Colonic mucosa (tissue), 4 donors: ENCODE results near the gene GFI1B. TPM values are rescaled to one million over a fixed set of nuclear protein-coding genes. Genes with fewer than 3 reads are reported as not detected.

Experiments
- DNase-seq: peaks from one replicate; pipeline ENCODE4 v3.0.0-alpha.2; 2020
- H3K27ac ChIP-seq: fragments of 200-600 bp; one replicate; pipeline ENCODE4 v1.8.0; 2021
- H3K27me3 ChIP-seq: fragments of 200-600 bp; one replicate; pipeline ENCODE4 v1.8.0; 2021
- H3K36me3 ChIP-seq: fragments of 200-600 bp; one replicate; pipeline ENCODE4 v1.8.0; 2021
- H3K4me1 ChIP-seq: fragments of 200-600 bp; one replicate; pipeline ENCODE4 v1.8.0; 2021; ENCODE audit warnings: mild to moderate bottlenecking
- H3K4me3 ChIP-seq: fragments of 200-600 bp; one replicate; pipeline ENCODE4 v1.8.0; 2021
- H3K9ac ChIP-seq, 2 donors: one replicate each; pipeline ENCODE4 v1.7.0; 2013; ENCODE audit warnings: control low read depth in 2 of 2, low read depth in 2 of 2, low read length in 2 of 2
- H3K9me3 ChIP-seq: fragments of 200-600 bp; one replicate; pipeline ENCODE4 v1.8.0; 2021
- intact Hi-C: fragments of 100-400 bp; cut with DNase I; formaldehyde crosslinking; loops from one replicate; pipeline ENCODE4 v1.14.1; 2022
- total RNA-seq, 2 donors: library from RNA; stranded (reverse); fragmentation: NEBNext Ultra II Directional in 1 of 2; extraction: Animal tissue kit (Norgen Biotek cat#: 25700) in 1 of 2; gene quantifications; one replicate each; pipeline ENCODE4 v1.2.1, GENCODE V29; 2021
- TF ChIP-seq, protein P1 (sequence below): fragments of 200-600 bp; IDR thresholded peaks from one replicate; pipeline ENCODE4 v1.8.0; 2022; ENCODE audit warnings: antibody characterized with exemption, mild to moderate bottlenecking
- donor health status: healthy.
- donor health status: DM: no; HTN: no; CAD: no.
- donor health status: DM: no; HTN: no; CAD: no.

GFI1B gene
- total RNA-seq, 2 donors from 2014 or later, result 1.1 to 1.3 TPM

DNA sequence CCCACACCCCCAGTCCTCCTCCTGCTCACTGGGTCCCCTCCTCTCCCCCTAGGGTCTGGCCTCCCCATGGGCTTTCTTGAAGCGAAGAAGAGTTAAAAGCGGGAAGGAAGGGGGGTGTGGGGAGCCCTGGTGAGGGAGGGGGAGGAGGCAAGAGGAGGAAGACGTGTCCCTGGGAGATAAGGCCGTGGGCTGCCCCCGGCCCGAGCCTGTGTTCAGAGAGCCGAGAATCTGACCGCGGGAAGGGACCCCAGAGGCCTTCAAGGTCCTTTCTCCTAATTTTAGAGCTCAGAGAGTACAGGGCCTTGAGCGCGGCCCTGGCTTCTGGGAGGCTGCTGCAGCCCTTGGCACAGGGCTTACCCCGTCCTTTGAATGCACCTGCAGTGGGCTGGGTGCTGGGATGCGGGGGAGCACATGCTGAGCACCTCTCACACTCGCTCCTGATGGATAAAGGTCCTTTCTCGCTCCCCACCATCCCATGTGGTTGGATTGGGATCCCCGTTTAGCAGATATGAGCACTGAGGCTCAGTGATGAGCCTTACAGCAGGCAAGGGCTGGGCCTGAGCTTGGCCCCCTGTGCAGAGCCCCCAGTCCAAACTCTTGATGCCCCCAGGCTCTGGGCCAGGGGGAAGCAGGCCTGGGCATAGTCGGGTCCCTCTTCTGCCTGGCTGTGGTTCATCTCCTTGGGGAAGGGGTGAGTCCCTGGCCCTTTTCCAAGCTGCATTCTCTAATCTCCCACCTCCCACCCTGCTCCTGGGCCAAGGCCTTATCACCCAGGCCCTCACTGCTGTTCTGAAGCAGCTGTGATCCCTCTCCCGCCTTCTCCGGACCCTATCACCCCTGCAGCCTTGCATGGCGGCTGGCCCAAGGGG lies 5.9 kb downstream of the GFI1B start:
- Histone ChIP-seq H3K36me3 (no peaks in the 10 kb centered on the region), H3K9me3 (no peaks in the 10 kb centered on the region), H3K27ac (no peak overlapping the region), H3K9ac (no peak overlapping the region), H3K27me3 (peaks cover 8% of the 10 kb centered on the region), H3K4me3 (no peak overlapping the region), H3K4me1 (no peaks in the 10 kb centered on the region)
- intact Hi-C loops, result no loop called here
- TF ChIP-seq, protein P1, sequence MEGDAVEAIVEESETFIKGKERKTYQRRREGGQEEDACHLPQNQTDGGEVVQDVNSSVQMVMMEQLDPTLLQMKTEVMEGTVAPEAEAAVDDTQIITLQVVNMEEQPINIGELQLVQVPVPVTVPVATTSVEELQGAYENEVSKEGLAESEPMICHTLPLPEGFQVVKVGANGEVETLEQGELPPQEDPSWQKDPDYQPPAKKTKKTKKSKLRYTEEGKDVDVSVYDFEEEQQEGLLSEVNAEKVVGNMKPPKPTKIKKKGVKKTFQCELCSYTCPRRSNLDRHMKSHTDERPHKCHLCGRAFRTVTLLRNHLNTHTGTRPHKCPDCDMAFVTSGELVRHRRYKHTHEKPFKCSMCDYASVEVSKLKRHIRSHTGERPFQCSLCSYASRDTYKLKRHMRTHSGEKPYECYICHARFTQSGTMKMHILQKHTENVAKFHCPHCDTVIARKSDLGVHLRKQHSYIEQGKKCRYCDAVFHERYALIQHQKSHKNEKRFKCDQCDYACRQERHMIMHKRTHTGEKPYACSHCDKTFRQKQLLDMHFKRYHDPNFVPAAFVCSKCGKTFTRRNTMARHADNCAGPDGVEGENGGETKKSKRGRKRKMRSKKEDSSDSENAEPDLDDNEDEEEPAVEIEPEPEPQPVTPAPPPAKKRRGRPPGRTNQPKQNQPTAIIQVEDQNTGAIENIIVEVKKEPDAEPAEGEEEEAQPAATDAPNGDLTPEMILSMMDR, result no peak
- DNase-seq, result no peak

DNA sequence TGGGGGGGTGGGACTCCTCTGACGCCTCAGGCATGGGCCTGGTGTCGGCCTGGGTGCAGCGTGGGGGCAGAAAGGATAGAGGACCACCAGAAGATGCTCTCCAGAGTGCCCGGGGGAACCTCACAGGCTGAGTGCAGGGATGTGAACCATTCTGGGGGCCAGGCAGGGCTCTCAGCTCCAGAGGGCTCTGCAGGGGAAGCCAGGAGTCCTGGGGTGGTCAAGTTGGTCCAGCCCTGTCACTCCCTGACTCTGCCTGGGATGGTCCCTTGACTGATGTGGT lies 6.5 kb downstream of the GFI1B start:
- no peaks in the 10 kb centered on the region for H3K9me3 ChIP-seq
- H3K4me1 ChIP-seq, result no peaks in the 10 kb centered on the region
- intact Hi-C loops, result no loop called here
- no peak overlapping the region for H3K4me3 ChIP-seq
- H3K27ac ChIP-seq, result no peak overlapping the region
- no peaks in the 10 kb centered on the region for H3K36me3 ChIP-seq
- DNase-seq, result no peak
- no peak overlapping the region for H3K9ac ChIP-seq
- TF ChIP-seq, protein P1, result no peak
- H3K27me3 ChIP-seq, result peaks cover 2% of the 10 kb centered on the region

DNA sequence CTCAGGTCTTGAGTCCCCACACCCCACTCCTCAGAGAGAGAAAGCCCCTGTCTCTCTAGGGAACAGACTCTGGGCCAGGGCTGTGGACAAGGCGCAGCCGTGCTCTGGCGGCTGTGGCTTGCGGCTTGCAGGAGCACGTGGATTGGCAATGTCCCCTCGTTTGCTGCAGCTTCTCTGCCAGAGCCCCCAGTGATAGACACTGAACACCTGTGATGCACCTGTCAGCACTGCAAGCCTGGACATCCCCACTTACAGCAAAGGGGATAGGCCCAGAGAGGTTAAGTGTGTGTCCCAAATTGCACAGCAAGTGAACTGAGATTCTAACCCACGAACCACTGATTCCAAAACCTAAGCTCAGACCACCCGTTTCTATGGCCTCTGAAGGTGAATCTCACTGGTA lies 7.0 kb downstream of the GFI1B start:
- Histone ChIP-seq H3K27me3 (peaks cover 1% of the 10 kb centered on the region), H3K4me1 (no peaks in the 10 kb centered on the region)
- no peak for DNase-seq

DNA sequence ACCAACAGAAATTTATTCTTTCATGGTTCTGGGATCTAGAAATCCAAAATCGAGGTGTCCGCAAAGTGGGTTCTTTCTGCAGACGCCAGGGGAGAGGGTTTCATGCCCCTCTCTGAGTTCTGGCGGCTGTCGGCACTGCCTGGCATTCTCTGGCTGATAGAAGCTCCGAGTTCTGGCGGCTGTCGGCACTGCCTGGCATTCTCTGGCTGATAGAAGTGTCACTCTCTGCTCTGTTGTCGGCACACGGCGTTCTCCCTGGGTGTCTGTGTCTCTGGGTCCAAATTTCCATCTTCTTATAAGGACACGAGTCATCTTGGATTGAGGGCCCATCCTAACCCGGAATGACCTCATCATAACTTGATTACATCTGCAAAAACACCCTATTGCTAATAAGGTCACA lies 7.6 kb downstream of the GFI1B start:
- H3K36me3 ChIP-seq, result no peaks in the 10 kb centered on the region
- H3K27me3 ChIP-seq, result peaks cover 3% of the 10 kb centered on the region
- TF ChIP-seq, protein P1, result no peak
- no peaks in the 10 kb centered on the region for H3K9me3 ChIP-seq
- no peak for DNase-seq
- intact Hi-C loops, result no loop called here
- H3K4me3 ChIP-seq, result no peak overlapping the region
- H3K9ac ChIP-seq, result no peak overlapping the region
- no peaks in the 10 kb centered on the region for H3K4me1 ChIP-seq
- H3K27ac ChIP-seq, result no peak overlapping the region

More for the DNA sequence above, 7.0 kb downstream of the GFI1B start:
- TF ChIP-seq, protein P1, result no peak
- no peaks in the 10 kb centered on the region for H3K36me3 ChIP-seq
- no peak overlapping the region for H3K27ac ChIP-seq
- H3K4me3 ChIP-seq, result no peak overlapping the region
- no peaks in the 10 kb centered on the region for H3K9me3 ChIP-seq
- intact Hi-C loops, result no loop called here
- no peak overlapping the region for H3K9ac ChIP-seq

DNA sequence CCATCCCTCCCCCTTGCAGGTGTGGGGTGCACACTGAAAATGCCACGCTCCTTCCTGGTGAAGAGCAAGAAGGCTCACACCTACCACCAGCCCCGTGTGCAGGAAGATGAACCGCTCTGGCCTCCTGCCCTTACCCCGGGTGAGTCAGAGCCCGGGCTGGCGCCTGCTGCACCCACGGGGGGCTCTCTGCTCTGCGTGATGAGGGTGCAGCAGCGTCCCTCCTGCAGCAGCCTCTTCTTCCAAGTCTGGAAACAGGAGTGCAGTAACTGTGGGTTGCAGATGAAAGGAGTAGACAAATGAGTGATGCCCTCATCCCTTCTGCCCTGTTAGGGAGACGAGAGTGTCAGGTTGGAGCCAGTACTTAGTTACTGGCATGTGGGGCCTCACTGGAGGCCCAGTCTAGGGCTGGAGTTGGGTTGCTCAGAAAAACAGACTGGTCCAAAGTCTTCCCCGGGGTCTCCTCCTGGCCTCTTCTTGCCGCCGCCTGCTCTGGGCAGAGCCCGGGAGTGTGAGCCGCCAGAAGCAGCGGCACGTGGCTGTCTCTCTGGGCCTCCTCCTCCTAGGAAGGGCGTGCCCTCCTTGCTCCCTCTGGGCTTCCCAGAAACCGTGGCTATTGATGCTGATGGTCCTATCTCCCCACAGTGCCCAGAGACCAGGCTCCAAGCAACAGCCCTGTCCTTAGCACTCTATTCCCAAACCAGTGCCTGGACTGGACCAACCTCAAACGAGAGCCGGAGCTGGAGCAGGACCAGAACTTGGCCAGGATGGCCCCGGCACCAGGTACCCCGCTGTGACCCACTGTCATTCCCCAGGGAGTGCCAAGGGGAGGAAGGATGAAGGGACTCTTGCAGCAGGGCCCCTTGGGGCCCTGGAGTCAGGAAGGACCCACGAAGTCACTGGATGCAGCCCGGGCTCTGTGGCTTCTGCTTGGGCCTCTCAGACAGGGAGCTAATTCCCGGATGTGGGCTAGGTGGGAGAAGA lies 8.4 kb downstream of the GFI1B start:
- H3K27me3 ChIP-seq, result peaks cover 3% of the 10 kb centered on the region

More for the DNA sequence above, 8.4 kb downstream of the GFI1B start:
- H3K36me3 ChIP-seq, result no peaks in the 10 kb centered on the region
- no peak overlapping the region for H3K27ac ChIP-seq
- H3K4me3 ChIP-seq, result no peak overlapping the region
- H3K9ac ChIP-seq, result no peak overlapping the region
- intact Hi-C loops, result no loop called here
- H3K9me3 ChIP-seq, result no peaks in the 10 kb centered on the region
- no peak for DNase-seq
- TF ChIP-seq, protein P1, result no peak
- H3K4me1 ChIP-seq, result no peaks in the 10 kb centered on the region
